Central memory CD8-positive, alpha-beta T cell (primary cell): Measurements from ENCODE around the gene MAP3K14.
A peak's percentile ranks its signal among the peaks of the same experiment; 100 is the strongest.

Source experiments
- ATAC-seq: fragments of 150-1000 bp; cut with Tn5 transposase; replicated peaks from 2 replicates; pipeline ENCODE4 v1.10.0; 2022; ENCODE audit warnings: mild to moderate bottlenecking, moderate FRiP score, moderate number of reproducible peaks; ENCODE audit not compliant: poor library complexity, severe bottlenecking; ENCODE audit errors: extremely low read depth
- DNase-seq, 2 donors: peaks; one replicate each; pipeline ENCODE4 v3.0.0; 2021; ENCODE audit warnings: low spot score in 2 of 2
- H3K27ac Mint-ChIP-seq: one replicate; pipeline ENCODE4 v1.8.0; 2022; ENCODE audit warnings: low read depth, mild to moderate bottlenecking, moderate library complexity, mixed read lengths
- H3K27me3 Mint-ChIP-seq: one replicate; pipeline ENCODE4 v1.8.0; 2022; ENCODE audit warnings: mixed read lengths
- H3K36me3 Mint-ChIP-seq: one replicate; pipeline ENCODE4 v1.8.0; 2022; ENCODE audit warnings: mild to moderate bottlenecking, moderate library complexity, mixed read lengths; ENCODE audit not compliant: insufficient read depth
- H3K4me1 Mint-ChIP-seq: one replicate; pipeline ENCODE4 v1.8.0; 2022; ENCODE audit warnings: mixed read lengths
- H3K4me3 Mint-ChIP-seq: one replicate; pipeline ENCODE4 v1.8.0; 2022; ENCODE audit warnings: mild to moderate bottlenecking, moderate library complexity, mixed read lengths
- H3K9me3 Mint-ChIP-seq: one replicate; pipeline ENCODE4 v1.8.0; 2022; ENCODE audit warnings: mixed read lengths

MAP3K14 gene

GRCh38 chr17:45232514-45233422 is 84.1 kb downstream of the MAP3K14 start:
- Mint-ChIP-seq H3K9me3 (no peaks in the 10 kb centered on the region), H3K27me3 (no peaks in the 10 kb centered on the region), H3K36me3 (peaks cover 50% of the 10 kb centered on the region), H3K4me1 (peaks cover 85% of the 10 kb centered on the region), H3K4me3 (no peak overlapping the region), H3K27ac (peak overlapping the region; percentile 27)
- DNase-seq (no peak), ATAC-seq (no peak)

DNA sequence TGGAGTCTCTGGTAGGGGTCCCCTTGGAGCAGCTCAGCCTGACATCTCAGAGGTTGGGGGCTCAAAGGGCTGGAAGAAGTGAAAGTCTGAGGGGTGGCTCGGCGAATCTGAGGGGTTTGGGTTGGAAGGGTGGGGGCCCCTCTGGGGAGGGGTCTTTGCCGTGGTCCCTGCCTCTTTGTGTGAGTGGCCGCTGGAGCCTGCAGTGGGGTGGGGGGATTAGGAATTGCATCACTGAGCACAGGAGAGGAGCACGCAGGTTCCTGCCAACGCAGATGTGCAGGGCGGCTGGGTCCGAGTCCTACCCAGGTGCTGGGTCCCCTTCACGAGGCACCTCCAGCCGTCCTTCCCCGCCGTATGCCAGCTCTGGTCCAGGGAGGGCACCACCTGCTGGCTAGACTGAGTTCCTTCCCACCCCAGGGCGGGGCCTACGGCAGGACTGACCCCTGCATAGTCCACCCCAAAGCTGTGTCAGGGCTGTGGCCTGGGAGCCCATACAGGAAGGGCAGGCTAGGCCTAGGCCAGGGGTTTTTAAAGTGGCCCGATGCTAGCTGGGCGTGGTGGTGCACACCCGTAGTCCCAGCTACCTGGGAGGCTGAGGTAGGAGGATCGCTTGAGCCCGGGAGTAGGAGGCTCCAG is 85.2 kb downstream of the MAP3K14 start:
- Mint-ChIP-seq H3K4me1 (peaks cover 87% of the 10 kb centered on the region), H3K27ac (peak overlapping the region; percentile 69), H3K27me3 (no peaks in the 10 kb centered on the region), H3K4me3 (no peak overlapping the region), H3K9me3 (no peaks in the 10 kb centered on the region), H3K36me3 (peaks cover 47% of the 10 kb centered on the region)
- no peak for ATAC-seq
- no peak for DNase-seq

- no peak for ATAC-seq
- Mint-ChIP-seq H3K4me3 (peak overlapping the region; percentile 91), H3K4me1 (peaks cover 93% of the 10 kb centered on the region), H3K9me3 (no peaks in the 10 kb centered on the region), H3K27ac (peak overlapping the region; percentile 99), H3K36me3 (peaks cover 47% of the 10 kb centered on the region), H3K27me3 (no peaks in the 10 kb centered on the region)
- no peak for DNase-seq
These were observed 85.9 kb downstream of the MAP3K14 start for GRCh38 chr17:45230787-45231480.

GRCh38 chr17:45230410-45230786 is 86.4 kb downstream of the MAP3K14 start:
- peak overlapping the region; percentile 99 for H3K27ac Mint-ChIP-seq
- H3K36me3 Mint-ChIP-seq: peaks cover 43% of the 10 kb centered on the region
- DNase-seq: no peak
- ATAC-seq: no peak
- peak overlapping the region; percentile 91 for H3K4me3 Mint-ChIP-seq
- peaks cover 93% of the 10 kb centered on the region for H3K4me1 Mint-ChIP-seq
- no peaks in the 10 kb centered on the region for H3K27me3 Mint-ChIP-seq
- H3K9me3 Mint-ChIP-seq: no peaks in the 10 kb centered on the region

- peak overlapping the region; percentile 99 for H3K27ac Mint-ChIP-seq
- peaks cover 43% of the 10 kb centered on the region for H3K36me3 Mint-ChIP-seq
- ATAC-seq: no peak
- peak overlapping the region; percentile 91 for H3K4me3 Mint-ChIP-seq
- no peaks in the 10 kb centered on the region for H3K27me3 Mint-ChIP-seq
- H3K9me3 Mint-ChIP-seq: no peaks in the 10 kb centered on the region
- peaks cover 93% of the 10 kb centered on the region for H3K4me1 Mint-ChIP-seq
- DNase-seq: no peak
These were observed 87.0 kb downstream of the MAP3K14 start for GRCh38 chr17:45229681-45230409.

DNA sequence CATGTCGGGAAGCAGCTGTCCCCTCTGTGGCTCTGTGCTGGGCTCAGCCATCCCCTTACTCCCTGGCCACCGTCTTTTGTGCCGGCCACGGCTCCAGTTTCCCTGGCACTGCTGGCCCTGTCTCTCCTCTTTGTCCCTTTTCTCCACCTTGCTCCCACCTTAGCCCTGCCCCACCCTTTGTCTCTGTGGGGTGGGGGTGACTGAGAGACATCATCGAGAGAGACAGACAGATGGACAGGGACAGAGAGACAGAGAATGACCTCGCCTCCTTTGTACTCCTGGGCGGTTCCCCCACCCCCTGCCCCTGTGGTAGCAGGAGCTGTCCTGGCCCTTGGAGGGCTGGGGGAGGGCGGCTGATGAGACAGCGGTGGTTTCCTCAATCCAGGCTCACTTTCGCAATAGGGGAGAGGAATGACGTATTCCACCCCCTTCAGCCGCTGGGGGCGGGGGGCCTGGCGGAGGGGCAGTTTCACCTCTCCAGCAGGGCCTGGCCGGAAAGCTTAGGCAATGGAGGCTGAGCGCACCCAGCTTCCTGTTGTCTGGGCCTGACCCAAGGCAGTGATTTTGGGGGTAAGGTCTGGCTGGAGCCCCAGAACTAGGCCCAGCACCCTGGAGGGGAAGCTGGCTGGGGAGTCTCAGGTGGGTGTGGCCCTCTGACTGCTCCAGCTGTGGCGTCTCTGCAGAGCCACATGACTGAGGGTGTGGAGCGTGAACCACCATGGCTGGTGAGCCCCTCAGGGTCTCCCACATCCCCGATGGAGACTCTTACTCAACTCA is 87.9 kb downstream of the MAP3K14 start:
- no peaks in the 10 kb centered on the region for H3K27me3 Mint-ChIP-seq
- peak overlapping the region; percentile 99 for H3K27ac Mint-ChIP-seq
- DNase-seq (peak; percentile 73 to 83), ATAC-seq (peak; percentile 47)
- H3K36me3 Mint-ChIP-seq: peaks cover 43% of the 10 kb centered on the region
- peaks cover 93% of the 10 kb centered on the region for H3K4me1 Mint-ChIP-seq
- H3K9me3 Mint-ChIP-seq: no peaks in the 10 kb centered on the region
- peak overlapping the region; percentile 91 for H3K4me3 Mint-ChIP-seq

GRCh38 chr17:45227926-45228762 is 88.7 kb downstream of the MAP3K14 start:
- peaks cover 95% of the 10 kb centered on the region for H3K4me1 Mint-ChIP-seq
- no peaks in the 10 kb centered on the region for H3K9me3 Mint-ChIP-seq
- peaks cover 42% of the 10 kb centered on the region for H3K36me3 Mint-ChIP-seq
- ATAC-seq (no peak), DNase-seq (no peak)
- H3K4me3 Mint-ChIP-seq: peak overlapping the region; percentile 91
- no peaks in the 10 kb centered on the region for H3K27me3 Mint-ChIP-seq
- H3K27ac Mint-ChIP-seq: peak overlapping the region; percentile 99

GRCh38 chr17:45227101-45227925 is 89.5 kb downstream of the MAP3K14 start:
- Mint-ChIP-seq H3K4me3 (peak overlapping the region; percentile 91), H3K27ac (peak overlapping the region; percentile 99), H3K9me3 (no peaks in the 10 kb centered on the region), H3K4me1 (peaks cover 93% of the 10 kb centered on the region), H3K27me3 (no peaks in the 10 kb centered on the region), H3K36me3 (peaks cover 48% of the 10 kb centered on the region)
- ATAC-seq: no peak
- no peak for DNase-seq

DNA sequence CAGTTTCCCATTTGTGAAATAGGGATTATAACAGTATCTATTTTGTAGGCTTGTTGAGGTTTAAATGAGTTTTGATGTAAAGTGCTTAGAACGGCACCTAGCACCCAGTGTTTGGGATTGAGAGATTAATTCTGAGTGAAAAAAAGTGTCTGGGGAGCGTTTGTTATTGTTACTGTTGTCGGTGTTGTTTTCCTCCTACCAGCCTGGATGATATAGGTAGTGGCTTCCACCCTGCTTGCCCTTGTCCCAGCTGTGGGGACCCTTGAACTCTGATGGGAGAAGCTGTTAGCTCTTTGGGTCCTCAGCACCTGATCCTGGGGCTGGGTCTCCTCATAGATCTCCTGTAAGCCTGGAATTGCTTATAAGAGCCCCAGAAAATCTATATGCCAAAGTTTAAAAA is 90.2 kb downstream of the MAP3K14 start:
- Mint-ChIP-seq H3K36me3 (peaks cover 42% of the 10 kb centered on the region), H3K4me1 (peaks cover 86% of the 10 kb centered on the region), H3K27me3 (no peaks in the 10 kb centered on the region), H3K4me3 (peak overlapping the region; percentile 91), H3K9me3 (no peaks in the 10 kb centered on the region), H3K27ac (peak overlapping the region; percentile 99)
- ATAC-seq: no peak
- DNase-seq: no peak

- Mint-ChIP-seq H3K36me3 (peaks cover 39% of the 10 kb centered on the region), H3K27me3 (no peaks in the 10 kb centered on the region), H3K4me3 (peak overlapping the region; percentile 91), H3K9me3 (no peaks in the 10 kb centered on the region), H3K4me1 (peaks cover 81% of the 10 kb centered on the region), H3K27ac (peak overlapping the region; percentile 99)
- DNase-seq (peak; percentile 79 to 91), ATAC-seq (peak; percentile 73)
These were observed 90.8 kb downstream of the MAP3K14 start for GRCh38 chr17:45225964-45226530.
